Activated naive CD8-positive, alpha-beta T cell treated with anti-CD3 and anti-CD28 coated beads for 36 hours (primary cell): ENCODE measurements around the gene METTL23. TPM values are rescaled to one million over a fixed set of nuclear protein-coding genes. Genes with fewer than 3 reads are reported as not detected.
A peak's percentile ranks its signal among the peaks of the same experiment; 100 is the strongest.
"Not testable (repeated sequence)": the region's sequence is repeated elsewhere in the genome, so short reads cannot be mapped to it uniquely, and the experiment has no call there.

Experiments used
- DNase-seq: peaks from one replicate; pipeline ENCODE4 v3.0.0; 2021
- H3K27ac Mint-ChIP-seq: one replicate; pipeline ENCODE4 v1.8.0; 2022; ENCODE audit warnings: mild to moderate bottlenecking, moderate library complexity, mixed read lengths
- H3K27me3 Mint-ChIP-seq: one replicate; pipeline ENCODE4 v1.8.0; 2022; ENCODE audit warnings: mild to moderate bottlenecking, mixed read lengths
- H3K36me3 Mint-ChIP-seq: one replicate; pipeline ENCODE4 v1.8.0; 2021; ENCODE audit warnings: mild to moderate bottlenecking, mixed read lengths
- H3K4me1 Mint-ChIP-seq: one replicate; pipeline ENCODE4 v1.8.0; 2021; ENCODE audit warnings: mixed read lengths
- H3K4me3 Mint-ChIP-seq: one replicate; pipeline ENCODE4 v1.8.0; 2022; ENCODE audit warnings: mild to moderate bottlenecking, moderate library complexity, mixed read lengths
- H3K9me3 Mint-ChIP-seq: one replicate; pipeline ENCODE4 v1.8.0; 2022; ENCODE audit warnings: mixed read lengths
- total RNA-seq, 2 experiments: library from RNA; stranded (reverse); gene quantifications; one replicate each; pipeline ENCODE4 v1.2.3, GENCODE V29; 2021

The METTL23 gene
- total RNA-seq, 2 experiments from 2014 or later = 30.0 to 30.6 TPM

GRCh38 chr17:76702076-76702475, 24.6 kb upstream of the METTL23 start:
- no peak for DNase-seq
- Mint-ChIP-seq H3K9me3 (no peaks in the 10 kb centered on the region), H3K4me1 (no peaks in the 10 kb centered on the region), H3K36me3 (no peaks in the 10 kb centered on the region), H3K27me3 (no peaks in the 10 kb centered on the region), H3K27ac (no peak overlapping the region), H3K4me3 (no peak overlapping the region)

DNA sequence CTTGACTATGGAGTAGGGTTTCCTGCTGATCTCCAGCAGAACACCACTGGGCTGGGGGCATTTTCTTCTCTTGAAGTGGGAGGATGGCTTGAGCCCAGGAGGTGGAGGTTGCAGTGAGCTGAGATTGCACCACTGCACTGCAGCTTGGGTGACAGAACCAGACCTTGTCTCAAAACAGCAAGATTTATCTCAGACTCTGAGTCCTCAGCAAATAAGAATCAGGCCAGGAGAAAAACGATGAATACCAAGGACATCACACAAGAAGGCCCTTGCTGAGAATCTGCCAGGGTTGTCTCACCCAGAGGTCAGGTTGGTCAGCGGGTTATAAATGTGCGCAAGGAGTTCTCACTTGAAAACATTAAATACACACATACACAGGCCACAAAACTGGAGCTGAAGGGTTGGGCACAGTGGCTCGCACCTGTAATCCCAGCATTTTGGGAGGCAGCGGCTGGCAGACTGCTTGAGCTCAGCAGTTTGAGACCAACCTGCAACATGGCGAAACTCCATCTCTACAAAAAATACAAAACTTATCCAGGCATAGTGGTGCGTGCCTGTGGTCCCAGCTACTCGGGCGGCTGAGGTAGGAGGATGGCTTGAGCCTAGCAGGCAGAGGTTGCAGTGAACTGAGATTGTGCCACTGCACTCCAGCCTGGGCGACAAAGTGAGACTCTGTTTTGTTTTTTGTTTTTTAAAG, 23.6 kb upstream of the METTL23 start:
- H3K27me3 Mint-ChIP-seq = no peaks in the 10 kb centered on the region
- H3K4me1 Mint-ChIP-seq = no peaks in the 10 kb centered on the region
- DNase-seq = no peak
- H3K9me3 Mint-ChIP-seq = no peaks in the 10 kb centered on the region
- no peaks in the 10 kb centered on the region for H3K36me3 Mint-ChIP-seq
- H3K27ac Mint-ChIP-seq = no peak overlapping the region
- no peak overlapping the region for H3K4me3 Mint-ChIP-seq

GRCh38 chr17:76704805-76705204, 21.8 kb upstream of the METTL23 start:
- H3K36me3 Mint-ChIP-seq = no peaks in the 10 kb centered on the region
- no peaks in the 10 kb centered on the region for H3K9me3 Mint-ChIP-seq
- peaks cover 6% of the 10 kb centered on the region for H3K4me1 Mint-ChIP-seq
- no peaks in the 10 kb centered on the region for H3K27me3 Mint-ChIP-seq
- no peak for DNase-seq
- no peak overlapping the region for H3K27ac Mint-ChIP-seq
- H3K4me3 Mint-ChIP-seq = no peak overlapping the region

- H3K27ac Mint-ChIP-seq = no peak overlapping the region
- DNase-seq = no peak
- H3K36me3 Mint-ChIP-seq = no peaks in the 10 kb centered on the region
- H3K27me3 Mint-ChIP-seq = no peaks in the 10 kb centered on the region
- no peak overlapping the region for H3K4me3 Mint-ChIP-seq
- H3K4me1 Mint-ChIP-seq = peaks cover 8% of the 10 kb centered on the region
- H3K9me3 Mint-ChIP-seq = no peaks in the 10 kb centered on the region
These were observed 19.8 kb upstream of the METTL23 start for GRCh38 chr17:76706817-76707216.

- Mint-ChIP-seq H3K4me3 (no peak overlapping the region), H3K4me1 (peaks cover 12% of the 10 kb centered on the region), H3K9me3 (no peaks in the 10 kb centered on the region), H3K27ac (no peak overlapping the region), H3K36me3 (no peaks in the 10 kb centered on the region), H3K27me3 (no peaks in the 10 kb centered on the region)
- no peak for DNase-seq
These were observed 18.4 kb upstream of the METTL23 start for GRCh38 chr17:76707985-76708807.

- no peaks in the 10 kb centered on the region for H3K9me3 Mint-ChIP-seq
- H3K4me3 Mint-ChIP-seq = peak overlapping the region; percentile 69
- no peaks in the 10 kb centered on the region for H3K27me3 Mint-ChIP-seq
- no peak overlapping the region for H3K27ac Mint-ChIP-seq
- no peak for DNase-seq
- peaks cover 5% of the 10 kb centered on the region for H3K36me3 Mint-ChIP-seq
- H3K4me1 Mint-ChIP-seq = peaks cover 23% of the 10 kb centered on the region
These were observed 17.3 kb upstream of the METTL23 start for GRCh38 chr17:76709077-76709950.

GRCh38 chr17:76709951-76710862, 16.4 kb upstream of the METTL23 start:
- H3K9me3 Mint-ChIP-seq, H3K27ac Mint-ChIP-seq, H3K27me3 Mint-ChIP-seq: not testable (repeated sequence)
- Mint-ChIP-seq H3K4me3 (peak overlapping the region; percentile 69), H3K4me1 (peaks cover 29% of the 10 kb centered on the region), H3K36me3 (peaks cover 10% of the 10 kb centered on the region)
- DNase-seq = peak; percentile 31

DNA sequence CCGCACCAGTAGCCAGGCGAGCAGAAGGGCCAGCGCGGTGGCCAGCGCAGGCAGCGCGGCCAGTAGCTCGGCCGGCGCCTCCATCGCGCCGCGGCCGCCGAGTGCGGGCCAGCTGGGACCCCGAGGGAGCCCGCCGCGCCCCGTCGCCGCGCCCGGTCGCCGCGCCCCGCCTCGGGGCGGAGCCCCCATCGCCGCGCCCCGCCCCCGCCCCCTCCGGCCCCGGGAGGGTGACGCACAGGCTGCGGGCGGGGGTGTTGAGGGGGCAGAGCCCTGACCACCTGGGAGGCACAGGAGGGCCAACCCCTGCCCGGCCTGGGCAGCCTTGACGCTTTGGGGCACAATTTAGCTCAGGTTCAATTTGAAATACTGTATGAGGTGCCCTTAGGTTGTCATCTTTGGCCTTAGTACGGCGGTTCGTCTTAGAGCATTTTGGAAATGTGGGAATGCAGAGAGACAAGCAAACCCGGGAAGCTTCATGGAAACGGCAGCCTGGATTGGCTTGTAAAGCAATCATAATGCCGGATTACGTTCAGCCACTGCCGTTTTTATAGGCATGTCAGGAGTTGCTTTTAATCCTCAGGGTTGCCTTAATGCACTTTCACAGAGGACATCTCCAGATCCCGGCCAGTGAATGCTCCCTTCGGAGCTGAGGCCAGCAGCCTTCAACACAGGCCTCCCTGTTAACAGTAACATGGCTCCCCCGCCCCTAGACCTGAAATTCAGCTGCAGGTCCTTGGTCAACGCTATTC, 15.6 kb upstream of the METTL23 start, which contains the start of gene MXRA7:
TSS of gene MXRA7 (minus strand) at position 103 of the 749 bp plus-strand sequence. CDS start at position 84, 19 bp downstream.
- DNase-seq = peak; percentile 77
- peaks cover 19% of the 10 kb centered on the region for H3K36me3 Mint-ChIP-seq
- H3K4me1 Mint-ChIP-seq = peaks cover 37% of the 10 kb centered on the region
- no peaks in the 10 kb centered on the region for H3K9me3 Mint-ChIP-seq
- H3K27ac Mint-ChIP-seq = no peak within 1 kb of the TSS
- H3K4me3 Mint-ChIP-seq = peak within 1 kb of the TSS; percentile 69
- H3K27me3 Mint-ChIP-seq = no peaks in the 10 kb centered on the region

- not testable (repeated sequence) for H3K9me3 Mint-ChIP-seq, H3K27me3 Mint-ChIP-seq, H3K4me3 Mint-ChIP-seq, H3K27ac Mint-ChIP-seq, DNase-seq
- Mint-ChIP-seq H3K4me1 (peaks cover 48% of the 10 kb centered on the region), H3K36me3 (peaks cover 27% of the 10 kb centered on the region)
These were observed 14.3 kb upstream of the METTL23 start for GRCh38 chr17:76712321-76712720.

DNA sequence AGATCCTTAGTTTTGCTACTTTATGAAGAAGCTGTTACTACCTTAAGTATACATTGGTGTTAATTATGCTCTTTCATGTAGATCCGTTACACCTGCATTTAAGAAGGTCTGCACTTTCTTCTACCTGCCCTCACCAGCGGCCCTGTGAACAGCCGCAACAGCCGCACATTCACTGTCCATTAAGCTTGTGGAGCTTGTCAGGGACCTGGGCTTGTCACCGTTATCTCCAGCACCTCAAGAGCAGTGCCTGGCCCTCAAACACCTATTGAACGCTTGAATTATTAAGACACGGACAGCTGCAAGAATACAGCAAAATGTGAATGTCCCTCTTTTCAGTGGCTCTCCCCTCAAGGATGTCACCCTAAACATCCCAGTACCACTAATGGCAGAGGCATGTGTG, 12.9 kb upstream of the METTL23 start:
- no peak for DNase-seq
- H3K27ac Mint-ChIP-seq = peak overlapping the region; percentile 1
- no peaks in the 10 kb centered on the region for H3K9me3 Mint-ChIP-seq
- H3K4me3 Mint-ChIP-seq = no peak overlapping the region
- H3K4me1 Mint-ChIP-seq = peaks cover 47% of the 10 kb centered on the region
- peaks cover 32% of the 10 kb centered on the region for H3K36me3 Mint-ChIP-seq
- no peaks in the 10 kb centered on the region for H3K27me3 Mint-ChIP-seq

DNA sequence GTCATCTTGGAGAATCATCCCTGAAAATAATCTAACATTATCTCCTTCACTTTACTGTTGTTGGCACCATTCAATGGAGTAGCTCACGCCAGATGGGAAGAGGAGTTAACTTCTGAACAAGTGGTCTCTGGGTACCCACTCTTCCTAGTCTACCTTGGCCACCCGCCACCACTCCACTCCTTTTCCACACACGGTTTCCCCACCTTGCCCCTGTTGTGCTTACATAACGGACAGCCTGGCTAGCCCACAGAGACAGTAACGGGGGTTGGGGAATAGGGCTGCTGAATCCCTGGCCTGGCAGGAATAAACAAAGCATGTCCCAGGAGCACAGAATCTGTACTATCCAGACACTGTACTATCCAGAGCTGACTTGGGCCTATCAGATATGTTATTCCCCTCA, 12.3 kb upstream of the METTL23 start:
- H3K27ac Mint-ChIP-seq = peak overlapping the region; percentile 98
- no peaks in the 10 kb centered on the region for H3K9me3 Mint-ChIP-seq
- H3K36me3 Mint-ChIP-seq = peaks cover 35% of the 10 kb centered on the region
- H3K4me3 Mint-ChIP-seq = no peak overlapping the region
- H3K4me1 Mint-ChIP-seq = peaks cover 47% of the 10 kb centered on the region
- H3K27me3 Mint-ChIP-seq = no peaks in the 10 kb centered on the region
- no peak for DNase-seq

GRCh38 chr17:76714822-76715495, 11.7 kb upstream of the METTL23 start:
- no peaks in the 10 kb centered on the region for H3K27me3 Mint-ChIP-seq

GRCh38 chr17:76715496-76715830, 11.2 kb upstream of the METTL23 start:
- no peak for DNase-seq
- Mint-ChIP-seq H3K27me3 (no peaks in the 10 kb centered on the region), H3K36me3 (peaks cover 41% of the 10 kb centered on the region), H3K4me3 (peak overlapping the region; percentile 74), H3K27ac (peak overlapping the region; percentile 98), H3K4me1 (peaks cover 47% of the 10 kb centered on the region), H3K9me3 (no peaks in the 10 kb centered on the region)

More at GRCh38 chr17:76714822-76715495, 11.7 kb upstream of the METTL23 start:
- peak; percentile 71 for DNase-seq
- Mint-ChIP-seq H3K4me3 (peak overlapping the region; percentile 42), H3K36me3 (peaks cover 38% of the 10 kb centered on the region), H3K27ac (peak overlapping the region; percentile 98), H3K4me1 (peaks cover 47% of the 10 kb centered on the region), H3K9me3 (no peaks in the 10 kb centered on the region)
